Activated CD4-positive, alpha-beta T cell treated with anti-CD3 and anti-CD28 coated beads, Interleukin-2, amount 50 U/mL, for 48 hours (primary cell): Measurements from ENCODE around the gene RGPD3.
"Not testable (repeated sequence)": the region's sequence is repeated elsewhere in the genome, so short reads cannot be mapped to it uniquely, and the experiment has no call there.

ENCODE experiments used
- DNase-seq, 2 experiments: peaks; one replicate each; pipeline ENCODE4 v3.0.0-alpha.2; 2020

Gene RGPD3

DNA sequence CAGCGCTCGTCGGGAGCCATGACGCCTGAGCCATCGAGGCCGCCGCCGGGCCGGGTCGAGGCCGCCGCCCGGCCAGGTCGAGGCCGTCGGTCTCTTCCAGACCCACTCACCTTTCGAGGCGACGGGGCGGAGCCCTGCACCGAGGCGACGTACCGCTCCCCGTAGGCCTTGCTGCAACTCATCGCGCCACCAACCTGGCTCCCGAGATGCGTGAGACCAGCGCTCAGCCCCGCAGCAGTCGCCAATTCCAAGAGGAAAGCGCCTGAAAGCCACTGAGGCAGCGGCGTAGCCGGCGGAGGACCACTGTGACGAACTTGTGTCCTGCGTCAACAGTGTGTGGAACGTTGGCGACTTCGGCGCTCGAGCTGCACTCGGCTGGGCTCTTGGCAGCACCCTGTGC is at the start of gene RGPD3:
Gene RGPD3, minus strand, starts transcription at position 307 of the 400 bp plus-strand sequence. Its CDS starts 125 bp downstream, at position 182.
- DNase-seq: not testable (repeated sequence)

DNA sequence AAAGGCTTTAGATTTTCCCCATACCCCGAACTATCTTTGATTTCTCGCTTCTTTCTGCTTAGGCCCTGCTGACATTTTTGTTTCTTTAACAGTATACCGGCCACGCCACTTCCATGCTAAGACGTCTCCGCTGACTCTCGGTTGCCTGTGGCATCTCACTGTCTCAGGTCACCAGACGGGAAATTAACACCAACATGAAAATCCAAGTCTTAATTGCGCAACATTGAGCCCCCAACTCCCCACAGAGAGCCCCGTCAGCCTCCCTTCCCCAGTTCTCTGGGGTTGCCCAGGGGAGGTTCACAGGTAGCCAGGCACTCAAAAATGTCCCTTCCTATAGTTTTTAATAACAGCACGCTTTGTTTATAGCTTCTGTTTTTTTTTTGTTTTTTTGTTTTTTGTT is 49.1 kb upstream of the RGPD3 start:
- no peak for DNase-seq

DNA sequence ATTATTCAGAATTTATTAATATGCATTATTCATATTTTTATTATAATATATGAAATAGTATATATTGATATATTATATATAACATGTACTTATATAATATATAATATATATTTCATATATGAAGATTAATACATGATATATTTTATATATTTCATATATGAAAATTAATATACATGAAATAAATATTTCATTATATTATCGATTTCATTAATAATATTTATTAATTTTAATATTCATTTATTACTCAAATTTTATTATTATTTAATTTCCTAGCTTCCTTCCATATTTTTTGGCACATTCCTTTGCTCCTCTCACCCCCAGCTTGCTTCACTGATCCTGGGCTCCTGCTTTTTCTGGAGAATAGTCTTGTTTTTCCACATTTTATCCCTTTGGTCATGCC is 48.7 kb upstream of the RGPD3 start:
- DNase-seq: no peak

GRCh38 chr2:106516436-106516835 is 48.2 kb upstream of the RGPD3 start:
- no peak for DNase-seq

GRCh38 chr2:106514827-106515226 is 46.6 kb upstream of the RGPD3 start:
- DNase-seq: not testable (repeated sequence)

- DNase-seq: not testable (repeated sequence)
Observed at GRCh38 chr2:106513391-106513790, 45.2 kb upstream of the RGPD3 start.

- not testable (repeated sequence) for DNase-seq
Observed at GRCh38 chr2:106511934-106512333, 43.7 kb upstream of the RGPD3 start.

- peak; percentile 54 to 64 for DNase-seq
Observed at GRCh38 chr2:106511476-106511901, 43.3 kb upstream of the RGPD3 start.

DNA sequence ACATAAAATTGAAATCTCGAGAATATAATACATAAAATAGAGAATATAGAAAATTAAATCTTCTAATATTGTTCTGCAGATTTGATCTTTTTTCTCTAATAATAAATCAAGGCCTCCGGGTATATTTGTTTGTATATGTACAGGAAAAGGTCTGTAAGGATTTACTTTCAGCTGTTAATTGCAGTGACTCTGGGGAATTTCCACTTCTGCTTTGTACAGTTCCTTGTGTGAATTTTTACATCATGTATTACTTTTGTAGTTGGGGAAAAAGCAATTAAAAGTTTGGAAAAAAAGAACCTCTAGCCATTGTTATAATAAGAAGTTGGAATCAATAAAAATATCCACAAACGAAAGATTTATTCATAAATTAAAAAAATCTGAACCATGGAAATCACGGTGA is 42.6 kb upstream of the RGPD3 start:
- not testable (repeated sequence) for DNase-seq

DNA sequence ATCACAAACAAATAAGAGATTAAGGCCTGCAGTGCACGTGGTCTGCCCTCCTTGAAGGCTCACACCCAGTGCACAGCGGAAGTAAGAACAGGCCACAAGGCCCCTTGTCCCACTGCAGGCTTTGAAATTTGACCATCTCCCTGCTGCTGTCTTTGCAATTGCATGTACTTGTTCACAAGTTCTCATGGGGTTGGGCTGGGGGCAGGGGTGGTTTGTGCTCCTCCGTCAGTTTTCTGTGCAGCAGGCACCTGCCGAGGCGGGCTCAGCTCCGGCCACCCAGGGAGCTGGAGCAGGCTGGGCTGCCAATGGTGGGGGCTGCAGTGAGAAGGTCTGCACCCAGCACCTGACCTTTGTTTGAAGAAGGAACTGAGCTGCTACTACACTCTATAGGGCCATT is 41.2 kb upstream of the RGPD3 start:
- not testable (repeated sequence) for DNase-seq

GRCh38 chr2:106508660-106509373 is 40.6 kb upstream of the RGPD3 start:
- not testable (repeated sequence) for DNase-seq

DNA sequence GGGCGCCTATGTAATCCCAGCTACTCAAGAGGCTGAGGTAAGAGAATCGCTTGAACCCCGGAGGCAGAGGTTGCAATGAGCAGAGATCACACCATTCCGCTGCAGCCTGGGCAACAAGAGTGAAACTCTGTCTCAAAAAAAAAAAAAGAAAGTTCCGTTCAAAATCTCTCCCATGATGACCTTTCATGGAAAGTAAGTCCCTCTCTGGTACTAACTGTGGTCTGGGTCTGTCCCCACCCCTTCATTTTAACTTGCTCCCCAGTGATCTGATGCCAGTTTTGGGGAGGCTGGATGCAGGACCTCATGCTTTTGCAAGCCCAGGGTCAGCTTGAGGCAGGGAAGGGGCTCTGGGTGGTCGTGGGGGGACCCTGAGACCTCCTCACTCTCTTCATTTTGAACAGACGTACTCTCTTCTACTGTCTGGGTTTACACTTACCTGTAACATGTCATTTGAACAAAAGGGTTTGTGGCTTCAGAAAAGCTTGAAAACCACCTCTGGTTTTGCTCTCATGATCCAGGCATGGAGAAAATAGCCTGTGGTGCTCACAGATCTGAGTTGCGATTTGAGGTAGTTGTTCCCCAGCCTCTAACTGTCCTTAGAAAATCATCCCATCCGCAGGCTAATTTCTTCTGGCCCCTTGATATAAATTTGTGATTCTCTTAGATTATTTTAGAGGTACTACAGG is 37.9 kb upstream of the RGPD3 start:
- not testable (repeated sequence) for DNase-seq

GRCh38 chr2:106504787-106505186 is 36.6 kb upstream of the RGPD3 start:
- not testable (repeated sequence) for DNase-seq

DNA sequence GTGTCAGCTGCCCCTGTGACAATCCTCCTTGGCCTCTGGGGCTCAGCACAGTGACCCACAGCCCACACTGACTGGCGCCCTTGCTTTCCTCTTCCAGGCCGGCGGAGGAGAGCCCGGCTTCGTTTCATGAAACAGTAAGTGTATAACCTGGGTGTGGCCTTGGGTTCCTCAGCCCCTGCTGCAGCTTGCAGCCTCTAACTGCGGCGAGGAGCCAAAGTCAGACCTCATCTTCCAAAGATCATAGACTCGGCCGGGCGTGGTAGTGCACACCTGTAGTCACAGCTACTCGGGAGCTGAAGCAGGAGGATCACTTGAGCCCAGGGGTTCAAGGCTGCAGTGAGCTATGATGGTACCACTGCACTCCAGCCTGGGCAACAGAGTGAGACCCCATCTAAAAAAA is 36.0 kb upstream of the RGPD3 start:
- DNase-seq: not testable (repeated sequence)

DNA sequence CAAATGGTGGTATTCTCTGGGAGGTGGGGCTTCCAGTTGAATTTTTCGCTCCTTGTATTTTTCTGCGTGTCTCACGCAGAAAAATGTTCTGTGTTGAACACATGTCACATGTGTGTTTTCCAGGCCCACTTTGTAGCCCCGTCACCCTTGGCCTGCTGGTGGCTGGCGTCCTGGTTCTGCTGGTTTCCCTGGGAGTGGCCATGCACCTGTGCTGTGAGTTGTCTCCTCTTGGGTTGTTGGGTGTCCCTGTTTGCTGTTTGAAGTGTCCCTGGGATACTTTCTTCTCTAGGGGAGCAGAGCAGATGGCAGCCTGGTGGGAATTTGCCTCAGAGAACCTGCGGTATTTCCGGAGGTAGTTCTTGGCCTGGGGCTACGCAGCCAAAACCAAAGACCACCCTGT is 34.1 kb upstream of the RGPD3 start:
- DNase-seq: not testable (repeated sequence)

- not testable (repeated sequence) for DNase-seq
Observed at GRCh38 chr2:106500350-106500749, 32.1 kb upstream of the RGPD3 start.

DNA sequence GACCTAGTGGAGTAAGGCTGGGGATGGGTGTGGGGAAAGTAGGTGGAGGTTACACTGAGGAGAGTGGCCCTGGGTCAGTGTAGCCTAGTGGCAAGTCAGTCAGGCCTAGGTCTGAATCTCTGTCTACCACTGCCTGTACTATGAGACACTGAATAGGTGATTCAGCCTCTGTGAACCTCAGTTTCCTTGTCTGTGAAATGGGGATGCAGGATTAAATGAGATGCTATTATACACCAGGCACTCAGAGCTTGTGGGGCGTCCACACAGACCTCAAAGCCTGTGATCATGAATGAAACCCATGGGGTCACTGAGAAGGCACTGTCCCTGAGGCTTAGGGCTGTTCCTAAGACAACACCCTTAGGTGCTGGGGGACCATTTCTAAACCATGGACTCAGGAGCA is 30.3 kb upstream of the RGPD3 start:
- DNase-seq: not testable (repeated sequence)

DNA sequence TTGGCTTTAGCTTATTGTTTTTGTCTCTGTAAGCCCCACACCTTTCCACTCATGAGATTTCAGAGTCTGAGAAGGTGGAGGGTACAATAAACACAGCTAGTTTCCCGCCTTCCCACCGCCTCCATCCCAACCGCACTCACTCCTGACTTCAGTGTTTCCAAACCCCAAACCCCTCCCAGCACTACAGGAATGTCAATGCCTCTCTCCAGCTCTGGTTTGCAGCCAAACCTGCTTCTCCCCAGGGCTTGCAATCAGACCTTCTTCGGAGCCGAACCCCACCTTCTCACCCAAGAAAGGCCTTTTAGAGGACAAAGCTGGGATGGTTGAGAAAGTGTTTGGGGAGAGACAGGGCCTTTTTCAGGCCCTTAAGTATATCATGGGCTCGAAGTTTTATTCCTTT is 24.7 kb upstream of the RGPD3 start:
- not testable (repeated sequence) for DNase-seq

GRCh38 chr2:106492399-106492798 is 24.2 kb upstream of the RGPD3 start:
- not testable (repeated sequence) for DNase-seq

DNA sequence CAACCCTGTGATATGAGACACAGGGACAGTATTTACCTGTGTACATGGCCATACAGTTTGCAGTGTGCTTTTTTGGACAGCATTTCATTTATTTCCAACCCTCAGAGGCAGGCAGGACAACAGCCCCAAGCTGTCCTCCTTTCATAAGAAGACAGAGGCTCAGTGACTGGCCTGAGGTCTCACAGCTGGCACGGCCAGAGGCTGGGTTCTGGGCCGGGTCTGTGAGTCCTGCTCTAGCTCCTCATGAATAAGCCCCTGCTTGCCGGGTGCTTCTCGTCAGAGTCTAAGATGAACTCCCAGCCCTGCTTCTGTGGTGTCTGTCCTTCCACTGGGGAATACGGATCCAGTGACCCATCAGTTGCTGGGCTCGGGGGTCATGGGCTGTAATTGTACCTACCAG is 21.5 kb upstream of the RGPD3 start:
- not testable (repeated sequence) for DNase-seq

- DNase-seq: not testable (repeated sequence)
Observed at GRCh38 chr2:106487386-106488191, 19.4 kb upstream of the RGPD3 start.

GRCh38 chr2:106486551-106487385 is 18.6 kb upstream of the RGPD3 start, which contains the start of gene CD8B2:
Gene CD8B2 (plus strand): TSS chr2:106487364. CDS start chr2:106487427, 63 bp downstream.
- DNase-seq: not testable (repeated sequence)
